Ovary (tissue), 9 donors: ENCODE data around the gene SELENOM. TPM values are rescaled to one million over a fixed set of nuclear protein-coding genes. Genes with fewer than 3 reads are reported as not detected.
"Not testable (repeated sequence)": the region's sequence is repeated elsewhere in the genome, so short reads cannot be mapped to it uniquely, and the experiment has no call there.

Experiments used
- DNase-seq, 5 donors: peaks; one replicate each; pipeline ENCODE4 v3.0.0-alpha.2; 2019 to 2020
- H3K27ac ChIP-seq, 2 donors: fragments of 200-600 bp; one replicate each; pipeline versions ENCODE4 v1.5.1 to v1.8.0; 2019 to 2022
- H3K27me3 ChIP-seq: fragments of 200-600 bp; one replicate; pipeline ENCODE4 v1.8.0; 2022
- H3K36me3 ChIP-seq: fragments of 200-600 bp; sonication (generic); one replicate; pipeline ENCODE4 v1.5.1; 2019
- H3K4me1 ChIP-seq: one replicate; pipeline ENCODE4 v1.8.1; 2013; ENCODE audit warnings: mild to moderate bottlenecking, moderate library complexity; ENCODE audit not compliant: insufficient read depth
- H3K4me3 ChIP-seq: fragments of 200-600 bp; sonication (generic); one replicate; pipeline ENCODE4 v1.5.1; 2017
- H3K9me3 ChIP-seq, 2 donors: fragments of 200-600 bp in 1 of 2; sonication (generic) in 1 of 2; one replicate each; pipeline versions ENCODE4 v1.5.1 to v1.8.1; 2013 to 2019; ENCODE audit warnings: mild to moderate bottlenecking in 1 of 2, moderate library complexity in 1 of 2
- CTCF ChIP-seq, 3 donors: fragments of 450-650 bp in 2 of 3; fragments of 200-600 bp in 1 of 3; IDR thresholded peaks; one replicate each; pipeline versions ENCODE4 v1.5.1 to v1.8.0; 2016 to 2022; ENCODE audit warnings: antibody characterized with exemption in 3 of 3, mild to moderate bottlenecking in 1 of 3
- EP300 ChIP-seq: sonication (generic); formaldehyde crosslinking; IDR thresholded peaks from one replicate; pipeline ENCODE4 v1.6.1; 2017; ENCODE audit warnings: antibody characterized with exemption
- POLR2A ChIP-seq: fragments of 450-650 bp; IDR thresholded peaks from one replicate; pipeline ENCODE4 v1.6.1; 2017; ENCODE audit warnings: antibody characterized with exemption, mild to moderate bottlenecking, moderate library complexity
- WGBS, 3 donors: extraction: QIAGEN DNeasy Blood & Tissue Kit in 1 of 3; methylation state at CpG; one replicate each; pipeline versions ENCODE4 v1.1.5 to v1.1.7; 2013 to 2017; 5-methylcytosine and 5-hydroxymethylcytosine counted together
- intact Hi-C, 4 donors: fragments of 100-400 bp; cut with DNase I; formaldehyde crosslinking; loops; one replicate each; pipeline versions ENCODE4 v1.11.0 to v1.15.1; 2022 to 2023
- polyA plus RNA-seq, 2 donors: library from polyadenylated mRNA; stranded (reverse); fragments of 200-250 nt in 1 of 2; fragments of 350-450 nt in 1 of 2; fragmentation: Illumina TruSeq in 1 of 2; extraction: RNeasy Lipid Tissue Mini Kit (QIAGEN cat#74804) in 1 of 2; gene quantifications; one replicate each; pipeline ENCODE4 v1.2.3, GENCODE V29; 2013 to 2014
- total RNA-seq, 7 donors: library from RNA; depleted of rRNA in 2 of 7; stranded (reverse); fragments of >200 nt in 2 of 7; fragmentation: NEBNext Ultra II Directional in 3 of 7; extraction: Animal tissue kit (Norgen Biotek cat#: 25700) in 3 of 7; gene quantifications; one replicate each; pipeline versions ENCODE4 v1.1.0 to v1.2.4, GENCODE V29; 2016 to 2023
- donor health status: DM: no; HTN: no; CAD: no; lungs with moderate emphysema.
- donor health status: DM: no; HTN: no; CAD: no.
- donor health status: Bipolar disorder and iron deficiency.
- donor health status: DM: yes; HTN: yes; CAD: no.
- donor health status: DM: no; HTN: no; CAD: no.
- donor health status: DM: yes; HTN: yes; CAD: no.

SELENOM gene
- total and polyA plus RNA-seq, 9 donors, result 25.7 to 678 (median 306) TPM

- TF ChIP-seq POLR2A (no peak), EP300 (no peak), CTCF (IDR thresholded peaks at IDR 0.05) (no peak)
- intact Hi-C loops, result loop anchor here in 1 of 4 donors (10.0 kb wide), 1 partner anchor 47 kb away; the partner anchor contains the start of gene PLA2G3
- Histone ChIP-seq H3K27me3 (no peaks in the 10 kb centered on the region), H3K4me3 (no peak overlapping the region), H3K9me3 (no peaks in the 10 kb centered on the region), H3K36me3 (no peaks in the 10 kb centered on the region), H3K27ac (no peak overlapping the region), H3K4me1 (peaks cover 2% of the 10 kb centered on the region)
- no peak for DNase-seq
- 66 to 72% (median 70%) methylated on average over 10 of the region's 10 CpGs for WGBS, 3 donors
These were observed 9.3 kb downstream of the SELENOM start for GRCh38 chr22:31097941-31098631.

- H3K27ac ChIP-seq, DNase-seq, H3K4me1 ChIP-seq, H3K36me3 ChIP-seq, H3K9me3 ChIP-seq, H3K4me3 ChIP-seq, H3K27me3 ChIP-seq: not testable (repeated sequence)
- intact Hi-C loops, result loop anchor here in 1 of 4 donors (10.0 kb wide), 1 partner anchor 47 kb away; the partner anchor contains the start of gene PLA2G3
- WGBS, 3 donors, result 95 to 96% (median 95%) methylated on average over 5 of the region's 5 CpGs
These were observed 9.8 kb downstream of the SELENOM start for GRCh38 chr22:31097539-31097938.

- 83 to 85% (median 83%) methylated on average over 27 of the region's 27 CpGs for WGBS, 3 donors
- intact Hi-C loops, result loop anchor here in 1 of 4 donors (10.0 kb wide), 1 partner anchor 48 kb away; the partner anchor contains the start of gene PLA2G3
- TF ChIP-seq CTCF (IDR thresholded peaks at IDR 0.05), result no peak
- Histone ChIP-seq H3K27ac (no peak overlapping the region), H3K27me3 (no peaks in the 10 kb centered on the region), H3K4me1 (peaks cover 7% of the 10 kb centered on the region), H3K36me3 (no peaks in the 10 kb centered on the region), H3K4me3 (no peak overlapping the region), H3K9me3 (no peaks in the 10 kb centered on the region)
- DNase-seq, result peak in 1 of 5 donors; percentile 26
These were observed 10.6 kb downstream of the SELENOM start for GRCh38 chr22:31096657-31097279.

- WGBS, 3 donors, result 78 to 86% (median 84%) methylated on average over 3 of the region's 3 CpGs
- no peaks in the 10 kb centered on the region for H3K36me3 ChIP-seq
- intact Hi-C loops, result loop anchor here in 1 of 4 donors (10.0 kb wide), 1 partner anchor 49 kb away; the partner anchor contains the start of gene PLA2G3
- TF ChIP-seq CTCF (IDR thresholded peaks at IDR 0.05) (no peak), EP300 (no peak), POLR2A (no peak)
- H3K4me3 ChIP-seq, result no peak overlapping the region
- peaks cover 7% of the 10 kb centered on the region for H3K4me1 ChIP-seq
- no peak overlapping the region for H3K27ac ChIP-seq
- DNase-seq, result peak in 1 of 5 donors; percentile 1
- H3K27me3 ChIP-seq, result no peaks in the 10 kb centered on the region
- no peaks in the 10 kb centered on the region for H3K9me3 ChIP-seq
These were observed 11.6 kb downstream of the SELENOM start for GRCh38 chr22:31095637-31096249.
